SJCRH30 (cell line): ENCODE results near the gene GULP1. TPM values are rescaled to one million over a fixed set of nuclear protein-coding genes. Genes with fewer than 3 reads are reported as not detected.

Experiments used
- DNase-seq, 2 experiments: peaks; one replicate each; pipeline ENCODE4 v3.0.0-alpha.2; 2015 to 2020
- H3K27ac ChIP-seq: fragments of 250-450 bp; sonication (Bioruptor Pico); 2 replicates; pipeline ENCODE4 v1.5.1; 2020; ENCODE audit warnings: mild to moderate bottlenecking, moderate library complexity
- H3K27me3 ChIP-seq: fragments of 250-450 bp; sonication (Bioruptor Pico); 2 replicates; pipeline ENCODE4 v1.5.1; 2020; ENCODE audit warnings: mild to moderate bottlenecking, moderate library complexity
- H3K36me3 ChIP-seq: fragments of 250-450 bp; sonication (Bioruptor Pico); 2 replicates; pipeline ENCODE4 v1.5.1; 2020; ENCODE audit warnings: mild to moderate bottlenecking, moderate library complexity
- H3K4me1 ChIP-seq: fragments of 250-450 bp; sonication (Bioruptor Pico); 2 replicates; pipeline ENCODE4 v1.5.1; 2020; ENCODE audit warnings: mild to moderate bottlenecking, moderate library complexity
- H3K4me3 ChIP-seq: fragments of 250-450 bp; sonication (Bioruptor Pico); 2 replicates; pipeline ENCODE4 v1.5.1; 2020; ENCODE audit warnings: mild to moderate bottlenecking, moderate library complexity
- H3K9me3 ChIP-seq: fragments of 250-450 bp; sonication (Bioruptor Pico); replicated peaks from 2 replicates; pipeline ENCODE4 v1.5.1; 2020; ENCODE audit warnings: mild to moderate bottlenecking, moderate library complexity
- total RNA-seq: library from RNA; depleted of rRNA; stranded (reverse); fragments of >200 nt; shearing (Covaris generic); gene quantifications from 2 replicates; pipeline ENCODE4 v1.2.3, GENCODE V29; 2014

GULP1 gene
- total RNA-seq, 1 experiment from 2014 or later, result 90.0 TPM

GRCh38 chr2:188425266-188425665, 133.6 kb downstream of the GULP1 start:
- Histone ChIP-seq H3K27ac (no peak overlapping the region), H3K27me3 (no peaks in the 10 kb centered on the region), H3K9me3 (peaks cover 5% of the 10 kb centered on the region), H3K4me1 (no peaks in the 10 kb centered on the region), H3K4me3 (no peak overlapping the region), H3K36me3 (no peaks in the 10 kb centered on the region)
- DNase-seq, result no peak

DNA sequence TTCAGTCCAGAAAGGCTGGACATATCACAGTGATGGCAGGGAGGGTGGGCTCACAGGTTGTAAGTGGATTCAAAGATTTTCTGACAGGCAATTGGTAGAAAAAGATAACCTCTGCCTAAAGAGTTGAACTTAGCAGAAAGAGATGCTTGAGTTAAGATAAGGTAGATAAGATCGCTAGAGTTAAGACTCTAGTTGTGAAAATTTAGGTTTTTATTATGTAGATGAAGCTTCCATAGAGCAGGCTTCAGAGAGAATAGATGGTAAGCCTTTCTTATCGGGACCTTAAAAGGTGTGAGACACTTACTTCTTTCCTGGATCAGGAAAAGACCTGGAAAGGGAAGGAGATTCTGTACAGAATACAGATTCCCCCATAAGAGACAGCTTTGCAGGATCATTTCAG, 134.4 kb downstream of the GULP1 start:
- Histone ChIP-seq H3K27me3 (no peaks in the 10 kb centered on the region), H3K4me3 (no peak overlapping the region), H3K4me1 (no peaks in the 10 kb centered on the region), H3K36me3 (no peaks in the 10 kb centered on the region), H3K9me3 (no peaks in the 10 kb centered on the region; the same call in 1 of the 2 replicates), H3K27ac (no peak overlapping the region)
- no peak for DNase-seq

GRCh38 chr2:188430705-188431104, 139.0 kb downstream of the GULP1 start:
- H3K4me3 ChIP-seq, result no peak overlapping the region
- no peak overlapping the region for H3K27ac ChIP-seq
- DNase-seq, result no peak
- H3K36me3 ChIP-seq, result no peaks in the 10 kb centered on the region
- H3K4me1 ChIP-seq, result no peaks in the 10 kb centered on the region
- no peaks in the 10 kb centered on the region; the same call in 1 of the 2 replicates for H3K9me3 ChIP-seq
- no peaks in the 10 kb centered on the region for H3K27me3 ChIP-seq

DNA sequence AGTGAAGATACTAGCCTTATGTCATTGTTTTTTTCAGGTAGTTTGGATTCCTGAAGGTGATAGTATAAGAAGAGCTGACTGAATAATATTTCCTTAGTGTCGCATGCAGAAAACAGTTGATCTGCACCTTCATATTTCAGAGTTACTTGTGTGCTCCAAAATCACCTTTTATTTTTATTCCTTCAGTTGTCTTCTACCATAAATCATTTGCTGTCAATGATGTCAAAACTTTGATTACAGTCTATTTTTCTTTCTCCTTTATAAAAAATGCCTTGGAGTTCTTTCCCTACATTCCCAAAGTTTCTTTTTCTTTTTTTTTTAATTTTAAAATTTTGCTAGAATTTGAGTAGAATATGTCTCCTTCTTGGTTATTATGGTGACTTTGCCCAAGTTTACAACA, 142.3 kb downstream of the GULP1 start:
- Histone ChIP-seq H3K27me3 (no peaks in the 10 kb centered on the region), H3K4me3 (no peak overlapping the region), H3K36me3 (peaks cover 3% of the 10 kb centered on the region; the same call in 1 of the 2 replicates), H3K27ac (no peak overlapping the region), H3K4me1 (no peaks in the 10 kb centered on the region), H3K9me3 (peaks cover 6% of the 10 kb centered on the region; the same call in 1 of the 2 replicates)
- no peak for DNase-seq

DNA sequence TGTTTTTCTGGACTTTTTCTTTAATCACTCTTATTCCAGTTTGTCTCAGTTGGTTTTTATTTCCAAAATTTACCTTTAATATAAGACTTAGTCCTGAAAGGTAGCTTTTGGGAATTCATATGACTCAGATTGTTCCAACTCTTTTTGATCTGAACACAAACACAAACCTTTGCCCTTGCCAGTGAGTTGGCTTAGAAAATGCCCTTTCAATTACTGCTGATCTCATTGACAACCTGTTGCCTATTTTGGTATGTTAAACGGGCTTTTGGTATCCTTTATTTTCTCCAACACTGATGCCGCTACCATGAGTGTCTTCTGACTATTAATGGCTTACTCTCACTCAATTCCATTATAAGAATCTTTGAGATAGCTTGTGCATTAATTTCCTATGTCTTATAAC, 143.4 kb downstream of the GULP1 start:
- Histone ChIP-seq H3K4me1 (no peaks in the 10 kb centered on the region), H3K4me3 (no peak overlapping the region), H3K9me3 (peaks cover 6% of the 10 kb centered on the region; the same call in 1 of the 2 replicates), H3K36me3 (peaks cover 3% of the 10 kb centered on the region; the same call in 1 of the 2 replicates), H3K27me3 (no peaks in the 10 kb centered on the region), H3K27ac (no peak overlapping the region)
- no peak for DNase-seq

- peaks cover 5% of the 10 kb centered on the region; the same call in 1 of the 2 replicates for H3K36me3 ChIP-seq
- H3K27ac ChIP-seq, result no peak overlapping the region
- H3K9me3 ChIP-seq, result peaks cover 9% of the 10 kb centered on the region; the same call in 1 of the 2 replicates
- no peak for DNase-seq
- no peaks in the 10 kb centered on the region for H3K4me1 ChIP-seq
- no peaks in the 10 kb centered on the region for H3K27me3 ChIP-seq
- no peak overlapping the region for H3K4me3 ChIP-seq
These were observed 145.9 kb downstream of the GULP1 start for GRCh38 chr2:188437537-188437936.

DNA sequence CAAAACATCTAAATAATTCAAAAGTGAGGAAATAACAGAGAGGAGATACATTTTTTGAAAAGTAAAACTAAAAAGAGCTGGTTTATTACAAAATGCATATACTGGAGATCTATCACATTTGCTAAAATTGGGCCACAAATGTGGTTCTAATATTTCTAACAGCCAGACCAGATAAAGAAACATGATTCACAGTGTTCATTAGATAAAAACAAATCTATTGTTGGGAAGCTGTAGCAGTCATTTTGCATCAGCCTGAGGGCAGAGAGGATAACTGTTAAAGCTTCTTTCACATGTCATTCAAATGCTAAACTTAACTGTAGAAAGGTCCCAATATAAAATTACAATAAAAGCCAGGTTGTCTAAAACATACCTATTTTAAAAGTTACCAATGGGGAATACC, 148.3 kb downstream of the GULP1 start:
- Histone ChIP-seq H3K9me3 (peaks cover 9% of the 10 kb centered on the region; the same call in 1 of the 2 replicates), H3K4me3 (no peak overlapping the region), H3K27ac (no peak overlapping the region), H3K4me1 (no peaks in the 10 kb centered on the region; the same call in 1 of the 2 replicates), H3K36me3 (peaks cover 5% of the 10 kb centered on the region; the same call in 1 of the 2 replicates), H3K27me3 (no peaks in the 10 kb centered on the region)
- no peak for DNase-seq

DNA sequence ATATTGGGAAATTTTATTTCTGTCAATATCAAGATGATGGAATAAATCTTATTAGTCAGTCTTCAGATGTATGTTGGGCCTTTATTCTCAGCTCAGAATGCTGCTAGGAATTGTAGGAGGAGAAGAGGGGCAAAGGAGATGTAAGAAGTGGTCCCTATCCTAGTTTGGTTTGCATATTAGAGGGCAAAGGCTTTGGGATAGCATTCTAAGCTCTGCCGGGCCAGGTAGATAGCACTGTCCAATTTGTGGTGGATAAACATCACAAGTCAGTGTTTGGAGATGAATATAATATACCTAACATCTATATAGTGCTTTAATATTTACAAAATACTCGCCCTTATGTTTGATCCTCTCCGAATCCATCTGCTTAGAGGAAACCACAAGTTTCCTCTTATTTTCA, 149.2 kb downstream of the GULP1 start:
- Histone ChIP-seq H3K4me3 (no peak overlapping the region), H3K27me3 (no peaks in the 10 kb centered on the region), H3K4me1 (no peaks in the 10 kb centered on the region; the same call in 1 of the 2 replicates), H3K36me3 (peaks cover 5% of the 10 kb centered on the region; the same call in 1 of the 2 replicates), H3K27ac (no peak overlapping the region), H3K9me3 (peaks cover 9% of the 10 kb centered on the region; the same call in 1 of the 2 replicates)
- DNase-seq, result no peak

DNA sequence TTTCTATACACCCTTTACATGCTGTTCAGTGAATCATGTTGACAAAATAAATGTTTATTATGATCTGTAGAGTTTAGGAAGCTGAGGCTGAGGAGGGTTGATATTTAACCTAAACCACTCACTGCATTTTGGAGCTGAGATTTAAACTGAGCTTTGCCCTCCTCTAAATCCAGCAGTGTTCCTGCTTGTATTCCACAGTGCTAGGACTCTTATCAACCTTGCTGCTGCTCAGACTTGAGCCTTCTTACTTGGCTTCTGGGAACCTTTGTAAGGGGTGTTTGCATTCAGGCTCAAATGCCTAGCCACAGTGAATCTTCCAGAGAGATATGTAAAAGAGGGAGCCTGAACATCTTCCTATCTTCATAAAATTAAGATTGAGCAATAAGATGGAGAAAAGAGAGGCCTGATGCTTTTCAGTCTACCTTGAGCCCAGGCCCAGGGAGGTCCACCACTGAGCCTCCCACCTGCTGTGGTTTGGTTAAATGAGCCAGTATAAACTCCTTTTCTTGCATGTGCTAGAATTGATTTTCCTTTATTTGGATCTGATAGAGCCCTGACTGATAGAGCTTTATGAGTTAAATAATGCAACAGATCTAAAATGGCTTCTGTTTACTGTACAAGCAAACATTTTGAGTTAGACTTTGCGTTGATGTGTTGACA, 149.7 kb downstream of the GULP1 start:
- H3K27me3 ChIP-seq, result no peaks in the 10 kb centered on the region
- H3K27ac ChIP-seq, result no peak overlapping the region
- DNase-seq, result no peak
- peaks cover 5% of the 10 kb centered on the region; the same call in 1 of the 2 replicates for H3K36me3 ChIP-seq
- peaks cover 9% of the 10 kb centered on the region; the same call in 1 of the 2 replicates for H3K9me3 ChIP-seq
- H3K4me1 ChIP-seq, result no peaks in the 10 kb centered on the region; the same call in 1 of the 2 replicates
- no peak overlapping the region for H3K4me3 ChIP-seq

DNA sequence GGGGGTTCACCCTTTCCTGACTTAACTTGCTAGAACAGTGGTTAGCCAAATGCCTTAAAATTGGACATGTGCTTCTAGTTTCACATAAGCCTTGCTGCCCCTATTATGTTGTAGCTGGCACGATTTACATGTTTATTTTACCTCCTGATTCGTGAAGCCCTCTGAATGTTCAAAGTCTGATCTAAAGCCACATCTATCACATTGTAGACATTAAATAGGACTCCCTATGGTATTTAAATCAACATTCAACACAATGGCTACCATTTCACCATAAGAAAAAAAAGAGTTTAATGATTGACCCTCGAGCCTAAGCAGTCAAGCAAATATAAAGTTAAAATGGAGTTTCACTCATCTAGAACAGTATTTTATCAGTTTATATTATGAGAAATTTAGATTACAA, 151.5 kb downstream of the GULP1 start:
- Histone ChIP-seq H3K4me1 (no peaks in the 10 kb centered on the region; the same call in 1 of the 2 replicates), H3K36me3 (peaks cover 5% of the 10 kb centered on the region; the same call in 1 of the 2 replicates), H3K4me3 (no peak overlapping the region), H3K27ac (no peak overlapping the region), H3K27me3 (no peaks in the 10 kb centered on the region), H3K9me3 (peaks cover 3% of the 10 kb centered on the region; the same call in 1 of the 2 replicates)
- no peak for DNase-seq

GRCh38 chr2:188444106-188444835, 152.6 kb downstream of the GULP1 start:
- H3K36me3 ChIP-seq, result 0 out of 2 replicates have a peak, but pooled peaks cover 2% of the 10 kb centered on the region
- no peak overlapping the region for H3K27ac ChIP-seq
- H3K9me3 ChIP-seq, result peaks cover 3% of the 10 kb centered on the region; the same call in 1 of the 2 replicates
- DNase-seq, result no peak
- H3K4me1 ChIP-seq, result no peaks in the 10 kb centered on the region; the same call in 1 of the 2 replicates
- H3K27me3 ChIP-seq, result no peaks in the 10 kb centered on the region
- no peak overlapping the region for H3K4me3 ChIP-seq

- H3K4me1 ChIP-seq, result no peaks in the 10 kb centered on the region
- H3K36me3 ChIP-seq, result peaks cover 2% of the 10 kb centered on the region; the same call in 1 of the 2 replicates
- no peak for DNase-seq
- no peaks in the 10 kb centered on the region for H3K27me3 ChIP-seq
- peaks cover 3% of the 10 kb centered on the region for H3K9me3 ChIP-seq
- no peak overlapping the region for H3K27ac ChIP-seq
- H3K4me3 ChIP-seq, result no peak overlapping the region
These were observed 157.9 kb downstream of the GULP1 start for GRCh38 chr2:188449561-188449960.

DNA sequence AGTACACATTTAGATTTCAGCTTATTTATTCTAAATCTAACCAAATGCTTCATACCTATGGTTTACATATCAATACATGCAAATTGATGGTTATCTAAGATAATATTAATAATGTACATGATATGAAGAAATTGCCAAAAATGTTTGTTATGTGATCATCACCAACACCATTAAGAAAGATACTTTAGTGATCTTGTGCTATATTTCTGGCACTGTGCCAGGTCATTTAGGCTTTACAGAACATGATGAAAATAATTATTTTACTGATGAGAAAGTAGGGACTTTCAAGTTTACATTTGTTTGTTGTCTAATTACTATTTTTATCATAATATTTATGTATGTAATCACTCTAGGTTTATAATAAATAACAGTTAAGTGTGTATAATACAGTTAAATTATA, 158.3 kb downstream of the GULP1 start:
- Histone ChIP-seq H3K36me3 (peaks cover 2% of the 10 kb centered on the region; the same call in 1 of the 2 replicates), H3K27ac (no peak overlapping the region), H3K4me3 (no peak overlapping the region), H3K4me1 (no peaks in the 10 kb centered on the region), H3K27me3 (no peaks in the 10 kb centered on the region), H3K9me3 (peaks cover 3% of the 10 kb centered on the region)
- peak in 1 of 2 experiments; percentile 45 for DNase-seq

DNA sequence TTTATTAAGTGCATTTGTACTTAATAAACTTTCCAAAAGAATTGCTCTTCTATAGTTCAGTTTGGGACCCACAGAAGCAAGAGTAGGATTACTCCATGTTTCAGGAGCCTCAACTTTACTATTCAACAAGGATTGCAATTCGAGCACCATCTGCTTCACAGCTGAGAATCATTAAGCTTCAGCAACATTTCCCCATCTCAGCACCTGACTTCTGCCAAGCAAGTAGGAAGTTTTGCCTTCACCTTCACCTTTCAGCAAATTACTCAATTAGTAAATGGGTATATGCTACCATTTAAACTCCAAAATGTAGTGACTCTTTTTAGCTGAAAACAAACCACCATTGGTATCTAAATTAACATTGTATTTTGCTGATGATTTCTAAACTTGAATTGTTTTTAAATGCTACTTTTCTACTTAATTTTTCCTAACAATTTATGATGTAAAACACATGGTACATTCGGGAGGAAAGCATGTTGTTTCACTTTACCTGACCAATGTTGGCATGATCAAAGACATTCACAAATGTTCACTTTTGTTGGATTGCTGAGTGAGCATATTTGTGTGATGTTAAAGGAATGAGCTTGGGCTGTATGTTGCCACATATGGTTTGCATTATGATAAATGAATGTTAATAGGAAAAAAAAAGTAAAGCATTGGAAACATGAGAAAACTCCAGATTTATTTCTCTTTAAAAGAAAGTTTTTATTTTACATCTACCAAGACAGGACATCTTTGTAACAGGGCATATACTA, 159.2 kb downstream of the GULP1 start:
- Histone ChIP-seq H3K36me3 (peaks cover 2% of the 10 kb centered on the region; the same call in 1 of the 2 replicates), H3K4me3 (no peak overlapping the region), H3K27me3 (no peaks in the 10 kb centered on the region), H3K9me3 (peaks cover 3% of the 10 kb centered on the region), H3K27ac (no peak overlapping the region), H3K4me1 (no peaks in the 10 kb centered on the region)
- no peak for DNase-seq
